HUES6 (cell line): Measurements from ENCODE around the gene GPER1.
A peak's percentile ranks its signal among the peaks of the same experiment; 100 is the strongest.

Experiments
- H3K27ac ChIP-seq: 2 replicates; pipeline ENCODE4 v1.7.0; 2013; ENCODE audit warnings: low read depth, mild to moderate bottlenecking, low read length, inconsistent platforms
- H3K27me3 ChIP-seq: 2 replicates; pipeline ENCODE4 v1.6.1; 2013; ENCODE audit warnings: low read length; ENCODE audit not compliant: control insufficient read depth, insufficient read depth
- H3K36me3 ChIP-seq: 2 replicates; pipeline ENCODE4 v1.6.1; 2013; ENCODE audit warnings: low read length; ENCODE audit not compliant: control insufficient read depth, insufficient read depth
- H3K4me1 ChIP-seq: 2 replicates; pipeline ENCODE4 v1.6.1; 2013; ENCODE audit warnings: low read length; ENCODE audit not compliant: control insufficient read depth, insufficient read depth
- H3K4me3 ChIP-seq: 2 replicates; pipeline ENCODE4 v1.5.1; 2013; ENCODE audit warnings: low read depth, low read length
- H3K9ac ChIP-seq: one replicate; pipeline ENCODE4 v1.6.1; 2013; ENCODE audit warnings: mild to moderate bottlenecking, low read length
- H3K9me3 ChIP-seq: 2 replicates; pipeline ENCODE4 v1.6.1; 2013; ENCODE audit warnings: low read depth, low read length; ENCODE audit not compliant: control insufficient read depth, insufficient read depth

Gene GPER1

GRCh38 chr7:1081336-1081735 lies 6.6 kb upstream of the GPER1 start:
- Histone ChIP-seq H3K9me3 (no peaks in the 10 kb centered on the region), H3K36me3 (0 out of 2 replicates have a peak, but pooled peaks cover 4% of the 10 kb centered on the region), H3K4me1 (no peaks in the 10 kb centered on the region; the same call in 1 of the 2 replicates), H3K9ac (no peak overlapping the region), H3K27ac (no peak overlapping the region), H3K4me3 (no peak overlapping the region), H3K27me3 (no peaks in the 10 kb centered on the region)

- H3K36me3 ChIP-seq = 0 out of 2 replicates have a peak, but pooled peaks cover 4% of the 10 kb centered on the region
- H3K4me1 ChIP-seq = peaks cover 3% of the 10 kb centered on the region
- H3K27me3 ChIP-seq = no peaks in the 10 kb centered on the region
- H3K4me3 ChIP-seq = no peak overlapping the region
- no peaks in the 10 kb centered on the region for H3K9me3 ChIP-seq
- no peak overlapping the region for H3K27ac ChIP-seq
- no peak overlapping the region for H3K9ac ChIP-seq
These were observed 5.9 kb upstream of the GPER1 start for GRCh38 chr7:1081931-1082401.

GRCh38 chr7:1083729-1084657 lies 3.9 kb upstream of the GPER1 start:
- Histone ChIP-seq H3K9me3 (no peaks in the 10 kb centered on the region), H3K9ac (no peak overlapping the region), H3K36me3 (0 out of 2 replicates have a peak, but pooled peaks cover 4% of the 10 kb centered on the region), H3K27me3 (no peaks in the 10 kb centered on the region), H3K27ac (no peak overlapping the region), H3K4me3 (no peak overlapping the region), H3K4me1 (peaks cover 23% of the 10 kb centered on the region)

- H3K36me3 ChIP-seq = 0 out of 2 replicates have a peak, but pooled peaks cover 4% of the 10 kb centered on the region
- H3K4me3 ChIP-seq = no peak overlapping the region
- no peaks in the 10 kb centered on the region for H3K27me3 ChIP-seq
- H3K9ac ChIP-seq = no peak overlapping the region
- no peaks in the 10 kb centered on the region for H3K9me3 ChIP-seq
- no peak overlapping the region for H3K27ac ChIP-seq
- peaks cover 25% of the 10 kb centered on the region for H3K4me1 ChIP-seq
These were observed 2.6 kb upstream of the GPER1 start for GRCh38 chr7:1085266-1085665.

- Histone ChIP-seq H3K27me3 (no peaks in the 10 kb centered on the region), H3K4me1 (peaks cover 25% of the 10 kb centered on the region), H3K27ac (no peak overlapping the region), H3K9ac (no peak overlapping the region), H3K9me3 (no peaks in the 10 kb centered on the region), H3K4me3 (no peak overlapping the region), H3K36me3 (0 out of 2 replicates have a peak, but pooled peaks cover 4% of the 10 kb centered on the region)
These were observed 1.9 kb upstream of the GPER1 start for GRCh38 chr7:1085910-1086421.

GRCh38 chr7:1086588-1087464 lies 1.1 kb upstream of the GPER1 start:
- H3K36me3 ChIP-seq = peaks cover 5% of the 10 kb centered on the region
- peak overlapping the region; percentile 67; the same call in 1 of the 2 replicates for H3K27ac ChIP-seq
- H3K9ac ChIP-seq = peak overlapping the region; percentile 58
- no peaks in the 10 kb centered on the region for H3K27me3 ChIP-seq
- peak overlapping the region; percentile 43 for H3K4me3 ChIP-seq
- peaks cover 25% of the 10 kb centered on the region for H3K4me1 ChIP-seq
- H3K9me3 ChIP-seq = no peaks in the 10 kb centered on the region

GRCh38 chr7:1087465-1087814 lies 473 bp upstream of the GPER1 start:
- H3K9me3 ChIP-seq = no peaks in the 10 kb centered on the region
- H3K27ac ChIP-seq = no peak overlapping the region
- H3K4me1 ChIP-seq = peaks cover 25% of the 10 kb centered on the region
- peak overlapping the region; percentile 43 for H3K4me3 ChIP-seq
- H3K9ac ChIP-seq = no peak overlapping the region
- no peaks in the 10 kb centered on the region for H3K27me3 ChIP-seq
- peaks cover 9% of the 10 kb centered on the region for H3K36me3 ChIP-seq

- H3K4me3 ChIP-seq = no peak overlapping the region
- no peaks in the 10 kb centered on the region for H3K9me3 ChIP-seq
- peaks cover 8% of the 10 kb centered on the region for H3K36me3 ChIP-seq
- peaks cover 25% of the 10 kb centered on the region for H3K4me1 ChIP-seq
- H3K27ac ChIP-seq = no peak overlapping the region
- no peaks in the 10 kb centered on the region for H3K27me3 ChIP-seq
- no peak overlapping the region for H3K9ac ChIP-seq
These were observed 2.3 kb downstream of the GPER1 start for GRCh38 chr7:1090236-1090635.

GRCh38 chr7:1090686-1091643 lies 3.1 kb downstream of the GPER1 start:
- H3K27ac ChIP-seq = no peak overlapping the region
- no peaks in the 10 kb centered on the region for H3K27me3 ChIP-seq
- H3K36me3 ChIP-seq = peaks cover 8% of the 10 kb centered on the region
- no peak overlapping the region for H3K4me3 ChIP-seq
- no peaks in the 10 kb centered on the region for H3K9me3 ChIP-seq
- H3K4me1 ChIP-seq = peaks cover 25% of the 10 kb centered on the region
- no peak overlapping the region for H3K9ac ChIP-seq

GRCh38 chr7:1091644-1092027 lies 3.7 kb downstream of the GPER1 start:
- Histone ChIP-seq H3K9me3 (no peaks in the 10 kb centered on the region), H3K4me3 (no peak overlapping the region), H3K4me1 (peaks cover 24% of the 10 kb centered on the region), H3K9ac (no peak overlapping the region), H3K36me3 (peaks cover 8% of the 10 kb centered on the region), H3K27me3 (no peaks in the 10 kb centered on the region), H3K27ac (no peak overlapping the region)
